Measurements from ENCODE around the gene ZIC5.

The ZIC5 gene

GRCh38 chr13:99975626-99976025 is 4.1 kb upstream of the ZIC5 start:
- no peak for DNase-seq

GRCh38 chr13:99974939-99975561 is 3.5 kb upstream of the ZIC5 start:
- DNase-seq, result no peak

GRCh38 chr13:99974296-99974938 is 2.9 kb upstream of the ZIC5 start:
- no peak for DNase-seq

- DNase-seq, result no peak
These were observed 2.2 kb upstream of the ZIC5 start for GRCh38 chr13:99973808-99974185.

GRCh38 chr13:99973163-99973807 is 1.7 kb upstream of the ZIC5 start:
- no peak for DNase-seq

GRCh38 chr13:99972190-99972731 is 694 bp upstream of the ZIC5 start:
- DNase-seq, result no peak

- DNase-seq, result no peak
These were observed 654 bp downstream of the ZIC5 start for GRCh38 chr13:99970651-99971575.

- DNase-seq, result no peak
These were observed 1.5 kb downstream of the ZIC5 start for GRCh38 chr13:99969919-99970650.

GRCh38 chr13:99969453-99969918 is 2.1 kb downstream of the ZIC5 start:
- DNase-seq, result no peak

- no peak for DNase-seq
These were observed 2.8 kb downstream of the ZIC5 start for GRCh38 chr13:99968521-99969452.

- DNase-seq, result no peak
These were observed 3.6 kb downstream of the ZIC5 start for GRCh38 chr13:99967869-99968520.

- no peak for DNase-seq
These were observed 4.1 kb downstream of the ZIC5 start for GRCh38 chr13:99967498-99967868.

- DNase-seq, result no peak
These were observed 5.3 kb downstream of the ZIC5 start for GRCh38 chr13:99966064-99966805.

- no peak for DNase-seq
These were observed 6.1 kb downstream of the ZIC5 start for GRCh38 chr13:99965329-99966000.

- DNase-seq, result no peak
These were observed 7.7 kb downstream of the ZIC5 start for GRCh38 chr13:99963816-99964339.

GRCh38 chr13:99962242-99962641 is 9.3 kb downstream of the ZIC5 start:
- no peak for DNase-seq

GRCh38 chr13:99961636-99962035 is 9.9 kb downstream of the ZIC5 start:
- DNase-seq, result no peak

GRCh38 chr13:99960663-99961311 is 10.8 kb downstream of the ZIC5 start:
- DNase-seq, result no peak
